Ascending aorta (tissue), 2 donors: ENCODE measurements around the gene FMN1. TPM values are rescaled to one million over a fixed set of nuclear protein-coding genes. Genes with fewer than 3 reads are reported as not detected.

ENCODE experiments used
- DNase-seq, 2 donors: peaks; one replicate each; pipeline ENCODE4 v3.0.0-alpha.2; 2019; ENCODE audit warnings: low spot score in 2 of 2
- H3K27ac ChIP-seq, 2 donors: fragments of 200-600 bp; sonication (generic); one replicate each; pipeline ENCODE4 v1.5.1; 2016 to 2017; ENCODE audit warnings: mild to moderate bottlenecking in 1 of 2
- H3K27me3 ChIP-seq: fragments of 200-600 bp; sonication (generic); one replicate; pipeline ENCODE4 v1.5.1; 2017
- H3K36me3 ChIP-seq, 2 donors: fragments of 200-600 bp; sonication (generic); one replicate each; pipeline ENCODE4 v1.5.1; 2016
- H3K4me1 ChIP-seq, 2 donors: fragments of 200-600 bp; sonication (generic); one replicate each; pipeline ENCODE4 v1.5.1; 2016 to 2017; ENCODE audit warnings: mild to moderate bottlenecking in 1 of 2
- H3K4me3 ChIP-seq, 2 donors: fragments of 200-600 bp; sonication (generic); one replicate each; pipeline ENCODE4 v1.5.1; 2016 to 2017; ENCODE audit warnings: mild to moderate bottlenecking in 1 of 2
- H3K9me3 ChIP-seq, 2 donors: fragments of 200-600 bp; sonication (generic); one replicate each; pipeline ENCODE4 v1.5.1; 2016
- CTCF ChIP-seq, 3 experiments: fragments of 200-600 bp in 2 of 3; fragments of 450-650 bp in 1 of 3; sonication (generic) in 2 of 3; IDR thresholded peaks; one replicate each; pipeline ENCODE4 v1.5.1; 2016 to 2019; ENCODE audit warnings: antibody characterized with exemption in 3 of 3, mild to moderate bottlenecking in 1 of 3, moderate library complexity in 1 of 3
- intact Hi-C: fragments of 100-400 bp; cut with DNase I; formaldehyde crosslinking; loops from one replicate; pipeline ENCODE4 v1.15.1; 2023
- total RNA-seq: library from RNA; depleted of rRNA; stranded (reverse); fragments of >200 nt; gene quantifications from one replicate; pipeline ENCODE4 v1.1.0, GENCODE V29; 2016

The FMN1 gene
- total RNA-seq, 1 donor from 2014 or later: 4.3 TPM

- Histone ChIP-seq H3K9me3 (no peaks in the 10 kb centered on the region), H3K4me1 (no peaks in the 10 kb centered on the region), H3K4me3 (no peak overlapping the region), H3K36me3 (no peaks in the 10 kb centered on the region), H3K27me3 (no peaks in the 10 kb centered on the region), H3K27ac (no peak overlapping the region)
- intact Hi-C loops: no loop called here
- TF ChIP-seq CTCF (IDR thresholded peaks at IDR 0.05): no peak
- DNase-seq: no peak
Observed at GRCh38 chr15:32966512-32966911, 228.0 kb downstream of the FMN1 start.

GRCh38 chr15:32965897-32966296 is 228.6 kb downstream of the FMN1 start:
- Histone ChIP-seq H3K9me3 (no peaks in the 10 kb centered on the region), H3K27ac (no peak overlapping the region), H3K27me3 (no peaks in the 10 kb centered on the region), H3K4me3 (no peak overlapping the region), H3K36me3 (no peaks in the 10 kb centered on the region), H3K4me1 (no peaks in the 10 kb centered on the region)
- no peak for DNase-seq
- intact Hi-C loops: no loop called here
- TF ChIP-seq CTCF (IDR thresholded peaks at IDR 0.05): no peak

GRCh38 chr15:32959077-32959476 is 235.4 kb downstream of the FMN1 start:
- H3K27ac ChIP-seq: no peak overlapping the region
- H3K4me1 ChIP-seq: no peaks in the 10 kb centered on the region
- no peaks in the 10 kb centered on the region for H3K9me3 ChIP-seq
- no peak for DNase-seq
- TF ChIP-seq CTCF (IDR thresholded peaks at IDR 0.05): no peak
- H3K4me3 ChIP-seq: no peak overlapping the region
- H3K36me3 ChIP-seq: no peaks in the 10 kb centered on the region
- H3K27me3 ChIP-seq: no peaks in the 10 kb centered on the region
- intact Hi-C loops: no loop called here

DNA sequence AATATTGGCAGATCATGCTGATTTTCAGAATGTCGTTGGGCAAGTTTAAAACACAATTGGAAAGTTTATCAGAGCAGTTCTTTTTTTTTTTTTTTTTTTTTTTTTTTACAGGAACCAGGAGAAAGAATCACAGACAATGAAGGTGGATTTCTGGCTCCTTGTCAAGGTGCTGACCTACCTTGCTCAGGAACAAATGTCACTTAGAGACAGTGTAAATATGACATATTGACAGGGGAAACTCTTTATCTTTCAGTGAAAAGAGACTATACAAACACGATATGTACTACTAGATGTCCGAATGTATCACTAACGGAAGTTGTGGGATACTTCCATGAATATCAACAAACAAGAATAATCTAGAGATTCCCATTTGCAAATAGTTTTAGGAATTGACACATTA is 237.3 kb downstream of the FMN1 start:
- H3K4me3 ChIP-seq: no peak overlapping the region
- no peaks in the 10 kb centered on the region for H3K36me3 ChIP-seq
- no peak for TF ChIP-seq CTCF (IDR thresholded peaks at IDR 0.05)
- no peaks in the 10 kb centered on the region for H3K9me3 ChIP-seq
- H3K27me3 ChIP-seq: no peaks in the 10 kb centered on the region
- no peaks in the 10 kb centered on the region for H3K4me1 ChIP-seq
- no peak overlapping the region for H3K27ac ChIP-seq
- no peak for DNase-seq
- intact Hi-C loops: loop anchor here (2.0 kb wide), 1 partner anchor 112 kb away; no protein-coding TSS in a partner anchor

DNA sequence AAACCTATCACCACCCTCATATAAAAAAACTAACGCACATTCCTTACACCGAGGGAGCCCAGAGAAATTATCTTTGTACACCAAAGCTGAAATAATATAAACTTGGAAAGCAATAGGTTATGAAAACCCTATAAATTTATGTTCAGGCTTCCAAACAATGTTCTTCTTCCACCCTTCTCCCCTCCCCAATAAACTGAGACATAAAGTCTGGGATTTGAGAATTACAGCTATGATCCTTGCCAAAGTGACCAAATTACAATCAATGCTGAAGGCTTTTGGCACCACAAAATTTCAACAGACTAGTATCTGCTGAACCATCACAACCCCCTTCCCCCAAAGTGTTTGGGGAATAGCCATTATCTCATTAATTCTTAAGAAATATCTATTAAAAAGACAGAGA is 237.8 kb downstream of the FMN1 start:
- Histone ChIP-seq H3K27ac (no peak overlapping the region), H3K4me1 (no peaks in the 10 kb centered on the region)

More for the DNA sequence above, 237.8 kb downstream of the FMN1 start:
- DNase-seq: no peak
- Histone ChIP-seq H3K36me3 (no peaks in the 10 kb centered on the region), H3K4me3 (no peak overlapping the region), H3K9me3 (no peaks in the 10 kb centered on the region), H3K27me3 (no peaks in the 10 kb centered on the region)
- intact Hi-C loops: loop anchor here (2.0 kb wide), 1 partner anchor 112 kb away; no protein-coding TSS in a partner anchor
- TF ChIP-seq CTCF (IDR thresholded peaks at IDR 0.05): no peak
